Stimulated activated CD4-positive, alpha-beta T cell treated with anti-CD3 and anti-CD28 coated beads, Interleukin-1b, Interleukin-23, amount 100 ng/mL, for 1 hour (primary cell): Measurements from ENCODE around the gene COL23A1.
"Not testable (repeated sequence)": the region's sequence is repeated elsewhere in the genome, so short reads cannot be mapped to it uniquely, and the experiment has no call there.

Source experiments
- DNase-seq, 2 donors: peaks; one replicate each; pipeline ENCODE4 v3.0.0-alpha.2; 2020; ENCODE audit warnings: low read depth in 2 of 2

COL23A1 gene

GRCh38 chr5:178238711-178239592 lies 351.2 kb downstream of the COL23A1 start:
- DNase-seq, result no peak

- DNase-seq, result no peak
Observed at GRCh38 chr5:178238313-178238635, 351.9 kb downstream of the COL23A1 start.

- no peak for DNase-seq
Observed at GRCh38 chr5:178237431-178238312, 352.5 kb downstream of the COL23A1 start.

GRCh38 chr5:178236679-178237078 lies 353.5 kb downstream of the COL23A1 start:
- DNase-seq, result no peak

- DNase-seq, result no peak
Observed at GRCh38 chr5:178236126-178236525, 354.1 kb downstream of the COL23A1 start.

- DNase-seq, result no peak
Observed at GRCh38 chr5:178235588-178235974, 354.6 kb downstream of the COL23A1 start.

- peak; percentile 41 to 56 for DNase-seq
Observed at GRCh38 chr5:178234750-178235587, 355.2 kb downstream of the COL23A1 start.

GRCh38 chr5:178234121-178234749 lies 356.0 kb downstream of the COL23A1 start:
- DNase-seq, result no peak

GRCh38 chr5:178232920-178233429 lies 357.2 kb downstream of the COL23A1 start:
- DNase-seq, result no peak

- DNase-seq, result peak; percentile 17 to 39
Observed at GRCh38 chr5:178232124-178232919, 357.9 kb downstream of the COL23A1 start, which contains the start of gene PHYKPL. Gene PHYKPL, minus strand, starts transcription at chr5:178232802. Its CDS starts 252 bp downstream, at chr5:178232550.

GRCh38 chr5:178231539-178232123 lies 358.6 kb downstream of the COL23A1 start:
- DNase-seq, result no peak

- DNase-seq, result no peak
Observed at GRCh38 chr5:178230879-178231538, 359.2 kb downstream of the COL23A1 start.

- DNase-seq, result no peak
Observed at GRCh38 chr5:178229861-178230260, 360.3 kb downstream of the COL23A1 start.

- not testable (repeated sequence) for DNase-seq
Observed at GRCh38 chr5:178229111-178229510, 361.1 kb downstream of the COL23A1 start.

- no peak for DNase-seq
Observed at GRCh38 chr5:178228609-178229008, 361.6 kb downstream of the COL23A1 start.

GRCh38 chr5:178227929-178228328 lies 362.3 kb downstream of the COL23A1 start:
- DNase-seq, result no peak

GRCh38 chr5:178227138-178227659 lies 363.0 kb downstream of the COL23A1 start:
- no peak for DNase-seq

GRCh38 chr5:178225174-178225573 lies 365.0 kb downstream of the COL23A1 start:
- DNase-seq, result no peak

GRCh38 chr5:178224403-178224802 lies 365.8 kb downstream of the COL23A1 start:
- no peak for DNase-seq
